HepG2 (cell line): ENCODE results near the gene ZNF302. TPM values are rescaled to one million over a fixed set of nuclear protein-coding genes. Genes with fewer than 3 reads are reported as not detected.
A peak's percentile ranks its signal among the peaks of the same experiment; 100 is the strongest.

ENCODE experiments used
- HNRNPLL ChIP-seq: fragments of 200-400 bp; formaldehyde crosslinking; IDR thresholded peaks from 2 replicates; pipeline ENCODE4 v1.6.1; 2017; ENCODE audit warnings: mild to moderate bottlenecking, low read depth, low read length; ENCODE audit not compliant: poor library complexity, severe bottlenecking
- MED13 ChIP-seq: sonication (generic); formaldehyde crosslinking; IDR thresholded peaks from 2 replicates; pipeline ENCODE4 v1.5.0; 2020; ENCODE audit warnings: missing genetic modification reagents
- NONO ChIP-seq, 2 experiments: fragments of 450-650 bp in 1 of 2; sonication (generic) in 1 of 2; formaldehyde crosslinking in 1 of 2; IDR thresholded peaks in 1 of 2; conservative IDR thresholded peaks in 1 of 2; 2 replicates each; pipeline versions ENCODE4 v1.6.1 to v1.8.0; 2017 to 2022; ENCODE audit warnings: mild to moderate bottlenecking in 1 of 2, missing genetic modification reagents in 1 of 2, moderate library complexity in 1 of 2
- RBM39 ChIP-seq: fragments of 200-400 bp; formaldehyde crosslinking; IDR thresholded peaks from one replicate; pipeline ENCODE4 v1.6.1; 2018; ENCODE audit warnings: antibody characterized with exemption, mild to moderate bottlenecking, low read depth, low read length; ENCODE audit not compliant: poor library complexity, severe bottlenecking
- SALL1 ChIP-seq: sonication (generic); formaldehyde crosslinking; IDR thresholded peaks from 2 replicates; pipeline ENCODE4 v1.8.0; 2022; ENCODE audit warnings: mild to moderate bottlenecking, missing genetic modification reagents
- SCMH1 ChIP-seq: sonication (generic); formaldehyde crosslinking; IDR thresholded peaks from 2 replicates; pipeline ENCODE4 v1.9.0; 2021; ENCODE audit warnings: missing genetic modification reagents, mild to moderate bottlenecking, borderline replicate concordance
- SRY ChIP-seq: sonication (generic); formaldehyde crosslinking; IDR thresholded peaks from 2 replicates; pipeline ENCODE4 v1.8.0; 2022; ENCODE audit warnings: mild to moderate bottlenecking, missing genetic modification reagents
- XBP1 ChIP-seq: sonication (generic); formaldehyde crosslinking; IDR thresholded peaks from 2 replicates; pipeline ENCODE4 v1.5.0; 2020; ENCODE audit warnings: missing genetic modification reagents
- XRCC5 ChIP-seq: fragments of 200-400 bp; formaldehyde crosslinking; optimal IDR thresholded peaks from 2 replicates; pipeline ENCODE3; 2017; ENCODE audit warnings: mild to moderate bottlenecking, low read length
- ZNF138 ChIP-seq: sonication (generic); formaldehyde crosslinking; IDR thresholded peaks from 2 replicates; pipeline ENCODE4 v1.5.0; 2020; ENCODE audit warnings: mild to moderate bottlenecking, low read depth, missing genetic modification reagents
- ZNF160 ChIP-seq: sonication (generic); formaldehyde crosslinking; IDR thresholded peaks from 2 replicates; pipeline ENCODE4 v1.8.0; 2022; ENCODE audit warnings: mild to moderate bottlenecking, inconsistent platforms, missing genetic modification reagents
- ZNF350 ChIP-seq: sonication (generic); formaldehyde crosslinking; IDR thresholded peaks from 2 replicates; pipeline ENCODE4 v1.4.0; 2020; ENCODE audit warnings: mild to moderate bottlenecking, low read depth, missing genetic modification reagents, borderline replicate concordance
- ZNF572 ChIP-seq: sonication (generic); formaldehyde crosslinking; IDR thresholded peaks from 2 replicates; pipeline ENCODE4 v1.5.1; 2020; ENCODE audit warnings: mild to moderate bottlenecking, missing genetic modification reagents
- ZNF768 ChIP-seq: sonication (generic); formaldehyde crosslinking; IDR thresholded peaks from 2 replicates; pipeline ENCODE4 v1.4.0; 2020; ENCODE audit warnings: missing genetic modification reagents
- ZNF816 ChIP-seq: sonication (generic); formaldehyde crosslinking; IDR thresholded peaks from 2 replicates; pipeline ENCODE4 v1.8.0; 2022; ENCODE audit warnings: missing genetic modification reagents, mild to moderate bottlenecking, borderline replicate concordance
- ZSCAN9 ChIP-seq: IDR thresholded peaks from 2 replicates; pipeline ENCODE4 v1.6.1; 2016; ENCODE audit warnings: borderline replicate concordance
- polyA plus RNA-seq, 8 experiments: library from polyadenylated mRNA; depleted of rRNA in 3 of 8; stranded (reverse) in 7 of 8; unstranded in 1 of 8; fragments of >200 nt; fragmentation: Illumina TruSeq in 4 of 8; extraction: Trizol in 4 of 8; gene quantifications; 2 replicates each; pipeline versions ENCODE4 v1.2.1 to v1.2.3, GENCODE V29; 2011 to 2016; ENCODE audit warnings: low read depth in 4 of 8, missing spikeins in 1 of 8, mixed read lengths in 1 of 8; ENCODE audit not compliant: insufficient read depth in 1 of 8
- total RNA-seq, 5 experiments: library from RNA; depleted of rRNA; stranded (reverse); fragments of >200 nt; fragmentation: Illumina TruSeq; extraction: Trizol; gene quantifications; 2 replicates each; pipeline ENCODE4 v1.2.3, GENCODE V29; 2016; ENCODE audit warnings: low read depth in 1 of 5
- TF ChIP-seq, protein P1 (sequence below): IDR thresholded peaks from 2 replicates; pipeline ENCODE4 v1.6.1; 2016; ENCODE audit warnings: low read depth, missing genetic modification reagents, missing compliant biosample characterization
- TF ChIP-seq, protein P2 (sequence below): fragments of 450-650 bp; IDR thresholded peaks from 2 replicates; pipeline ENCODE4 v1.6.1; 2017
- TF ChIP-seq, protein P3 (sequence below): sonication (generic); formaldehyde crosslinking; IDR thresholded peaks from 2 replicates; pipeline ENCODE4 v1.8.1; 2023; ENCODE audit warnings: mild to moderate bottlenecking, missing genetic modification reagents, borderline replicate concordance
- TF ChIP-seq, protein P4 (sequence below): sonication (generic); formaldehyde crosslinking; IDR thresholded peaks from 2 replicates; pipeline ENCODE4 v1.5.1; 2020; ENCODE audit warnings: mild to moderate bottlenecking, missing genetic modification reagents, borderline replicate concordance

ZNF302 gene
- total and polyA plus RNA-seq, 2 of the 13 experiments (the other 11 are each of a cell fraction or from before 2014, with no cell fraction given), result not detected

DNA sequence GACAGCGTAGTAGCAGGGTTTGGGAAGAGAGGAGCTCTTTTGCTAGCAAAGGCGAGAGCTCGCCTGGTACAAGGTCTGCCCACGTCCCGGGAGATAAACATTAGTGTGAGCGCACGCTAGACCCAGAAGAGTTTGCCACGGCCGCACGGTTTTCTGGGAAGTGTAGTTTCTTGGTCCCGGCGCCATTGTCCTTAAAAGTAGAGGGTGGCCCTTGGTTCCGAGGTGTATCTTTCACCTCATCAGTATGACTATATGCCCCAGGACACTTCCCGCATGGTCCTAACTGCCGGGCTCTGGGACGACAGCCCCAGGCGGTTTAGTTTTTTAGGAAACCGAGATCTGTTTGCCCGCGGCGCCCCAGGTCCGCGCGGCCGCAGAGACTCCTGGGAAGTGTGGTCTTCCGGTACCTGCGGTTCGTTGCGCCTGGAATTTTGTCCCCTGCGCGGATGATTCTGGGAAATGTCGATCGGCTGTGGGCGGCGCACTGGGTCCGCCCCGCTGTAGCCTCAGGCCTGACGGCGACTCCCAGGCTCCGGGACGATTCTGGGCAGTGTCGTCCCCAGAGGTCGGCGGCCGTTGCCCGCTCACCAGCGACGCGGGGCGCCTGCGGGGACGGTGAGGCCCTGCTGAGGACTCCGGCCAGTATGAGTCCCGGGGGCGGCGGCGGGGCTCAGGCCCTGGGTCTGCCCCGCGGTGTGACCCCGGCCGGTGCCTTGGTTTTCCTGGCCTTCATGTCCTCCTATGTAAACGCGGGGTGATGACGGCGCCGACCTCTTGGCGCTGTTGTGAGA is 56.5 kb downstream of the ZNF302 start, which contains the start of gene ZNF181 (continued):
- TF ChIP-seq, protein P1, sequence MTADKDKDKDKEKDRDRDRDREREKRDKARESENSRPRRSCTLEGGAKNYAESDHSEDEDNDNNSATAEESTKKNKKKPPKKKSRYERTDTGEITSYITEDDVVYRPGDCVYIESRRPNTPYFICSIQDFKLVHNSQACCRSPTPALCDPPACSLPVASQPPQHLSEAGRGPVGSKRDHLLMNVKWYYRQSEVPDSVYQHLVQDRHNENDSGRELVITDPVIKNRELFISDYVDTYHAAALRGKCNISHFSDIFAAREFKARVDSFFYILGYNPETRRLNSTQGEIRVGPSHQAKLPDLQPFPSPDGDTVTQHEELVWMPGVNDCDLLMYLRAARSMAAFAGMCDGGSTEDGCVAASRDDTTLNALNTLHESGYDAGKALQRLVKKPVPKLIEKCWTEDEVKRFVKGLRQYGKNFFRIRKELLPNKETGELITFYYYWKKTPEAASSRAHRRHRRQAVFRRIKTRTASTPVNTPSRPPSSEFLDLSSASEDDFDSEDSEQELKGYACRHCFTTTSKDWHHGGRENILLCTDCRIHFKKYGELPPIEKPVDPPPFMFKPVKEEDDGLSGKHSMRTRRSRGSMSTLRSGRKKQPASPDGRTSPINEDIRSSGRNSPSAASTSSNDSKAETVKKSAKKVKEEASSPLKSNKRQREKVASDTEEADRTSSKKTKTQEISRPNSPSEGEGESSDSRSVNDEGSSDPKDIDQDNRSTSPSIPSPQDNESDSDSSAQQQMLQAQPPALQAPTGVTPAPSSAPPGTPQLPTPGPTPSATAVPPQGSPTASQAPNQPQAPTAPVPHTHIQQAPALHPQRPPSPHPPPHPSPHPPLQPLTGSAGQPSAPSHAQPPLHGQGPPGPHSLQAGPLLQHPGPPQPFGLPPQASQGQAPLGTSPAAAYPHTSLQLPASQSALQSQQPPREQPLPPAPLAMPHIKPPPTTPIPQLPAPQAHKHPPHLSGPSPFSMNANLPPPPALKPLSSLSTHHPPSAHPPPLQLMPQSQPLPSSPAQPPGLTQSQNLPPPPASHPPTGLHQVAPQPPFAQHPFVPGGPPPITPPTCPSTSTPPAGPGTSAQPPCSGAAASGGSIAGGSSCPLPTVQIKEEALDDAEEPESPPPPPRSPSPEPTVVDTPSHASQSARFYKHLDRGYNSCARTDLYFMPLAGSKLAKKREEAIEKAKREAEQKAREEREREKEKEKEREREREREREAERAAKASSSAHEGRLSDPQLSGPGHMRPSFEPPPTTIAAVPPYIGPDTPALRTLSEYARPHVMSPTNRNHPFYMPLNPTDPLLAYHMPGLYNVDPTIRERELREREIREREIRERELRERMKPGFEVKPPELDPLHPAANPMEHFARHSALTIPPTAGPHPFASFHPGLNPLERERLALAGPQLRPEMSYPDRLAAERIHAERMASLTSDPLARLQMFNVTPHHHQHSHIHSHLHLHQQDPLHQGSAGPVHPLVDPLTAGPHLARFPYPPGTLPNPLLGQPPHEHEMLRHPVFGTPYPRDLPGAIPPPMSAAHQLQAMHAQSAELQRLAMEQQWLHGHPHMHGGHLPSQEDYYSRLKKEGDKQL (CRISPR knock-in tag), result no peak
- TF ChIP-seq, protein P2, sequence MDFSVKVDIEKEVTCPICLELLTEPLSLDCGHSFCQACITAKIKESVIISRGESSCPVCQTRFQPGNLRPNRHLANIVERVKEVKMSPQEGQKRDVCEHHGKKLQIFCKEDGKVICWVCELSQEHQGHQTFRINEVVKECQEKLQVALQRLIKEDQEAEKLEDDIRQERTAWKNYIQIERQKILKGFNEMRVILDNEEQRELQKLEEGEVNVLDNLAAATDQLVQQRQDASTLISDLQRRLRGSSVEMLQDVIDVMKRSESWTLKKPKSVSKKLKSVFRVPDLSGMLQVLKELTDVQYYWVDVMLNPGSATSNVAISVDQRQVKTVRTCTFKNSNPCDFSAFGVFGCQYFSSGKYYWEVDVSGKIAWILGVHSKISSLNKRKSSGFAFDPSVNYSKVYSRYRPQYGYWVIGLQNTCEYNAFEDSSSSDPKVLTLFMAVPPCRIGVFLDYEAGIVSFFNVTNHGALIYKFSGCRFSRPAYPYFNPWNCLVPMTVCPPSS, result no peak
- TF ChIP-seq ZNF768 (peak; percentile 74), XRCC5 (peak; percentile 59), SRY (CRISPR knock-in tag) (peak; percentile 71; the same call in 1 of the 2 replicates), ZSCAN9 (0 out of 2 replicates have a peak, but pooled peaks have one; percentile 5), ZNF160 (CRISPR knock-in tag) (no peak), ZNF138 (CRISPR knock-in tag) (no peak), ZNF816 (CRISPR knock-in tag) (peak; percentile 55; the same call in 1 of the 2 replicates), XBP1 (CRISPR knock-in tag) (no peak), RBM39 (peak; percentile 98), HNRNPLL (peak; percentile 94), SALL1 (CRISPR knock-in tag) (peak; percentile 75), MED13 (peak; percentile 26; the same call in 1 of the 2 replicates), ZNF572 (no peak), NONO (IDR thresholded peaks at IDR 0.05) (no peak), NONO (CRISPR knock-in tag; conservative IDR thresholded peaks at IDR 0.05) (peak; percentile 82; the same call in 1 of the 2 replicates), SCMH1 (CRISPR knock-in tag) (no peak), ZNF350 (CRISPR knock-in tag) (peak; percentile 34; the same call in 1 of the 2 replicates)
- TF ChIP-seq, protein P3, sequence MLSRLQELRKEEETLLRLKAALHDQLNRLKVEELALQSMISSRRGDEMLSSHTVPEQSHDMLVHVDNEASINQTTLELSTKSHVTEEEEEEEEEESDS (CRISPR knock-in tag), result peak; percentile 56; the same call in 1 of the 2 replicates
- TF ChIP-seq, protein P4, sequence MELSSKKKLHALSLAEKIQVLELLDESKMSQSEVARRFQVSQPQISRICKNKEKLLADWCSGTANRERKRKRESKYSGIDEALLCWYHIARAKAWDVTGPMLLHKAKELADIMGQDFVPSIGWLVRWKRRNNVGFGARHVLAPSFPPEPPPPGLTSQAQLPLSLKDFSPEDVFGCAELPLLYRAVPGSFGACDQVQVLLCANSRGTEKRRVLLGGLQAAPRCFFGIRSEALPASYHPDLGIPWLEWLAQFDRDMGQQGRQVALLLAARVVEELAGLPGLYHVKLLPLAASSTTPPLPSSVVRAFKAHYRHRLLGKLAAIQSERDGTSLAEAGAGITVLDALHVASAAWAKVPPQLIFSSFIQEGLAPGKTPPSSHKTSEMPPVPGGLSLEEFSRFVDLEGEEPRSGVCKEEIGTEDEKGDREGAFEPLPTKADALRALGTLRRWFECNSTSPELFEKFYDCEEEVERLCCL (CRISPR knock-in tag), result no peak
